MCF 10A (cell line): Measurements from ENCODE around the gene CSRP1. TPM values are rescaled to one million over a fixed set of nuclear protein-coding genes. Genes with fewer than 3 reads are reported as not detected.

Source experiments
- BruUV-seq: library from RNA; stranded (reverse); fragments of 400-500 nt; replicated peaks from 2 replicates; lab custom pipeline; 2021; lab: Mats Ljungman, UMichigan
- CTCF ChIA-PET: fragments of 300-600 bp; sonication (Branson Sonifier 250); formaldehyde crosslinking; extraction: SDS; loops from one replicate; lab custom pipeline; 2021; ENCODE audit warnings: antibody characterized with exemption, inconsistent platforms; lab: Yijun Ruan, JAX
- POLR2A ChIA-PET: fragments of 300-600, 350-650 bp; sonication (Branson Sonifier 250); formaldehyde crosslinking; extraction: SDS; loops from one replicate; lab custom pipeline; 2020; ENCODE audit warnings: antibody characterized with exemption, inconsistent platforms; lab: Yijun Ruan, JAX
- DNase-seq: peaks from one replicate; pipeline ENCODE4 v3.0.0-alpha.2; 2018; ENCODE audit not compliant: unreplicated experiment
- H3K27ac Mint-ChIP-seq: one replicate; pipeline ENCODE4 v1.8.0; 2022; ENCODE audit warnings: mild to moderate bottlenecking, low read depth, mixed read lengths; ENCODE audit not compliant: unreplicated experiment
- H3K27me3 Mint-ChIP-seq: one replicate; pipeline ENCODE4 v1.8.0; 2022; ENCODE audit warnings: mixed read lengths; ENCODE audit not compliant: insufficient read depth, unreplicated experiment
- H3K36me3 Mint-ChIP-seq: one replicate; pipeline ENCODE4 v1.8.0; 2022; ENCODE audit warnings: mild to moderate bottlenecking, moderate library complexity, mixed read lengths; ENCODE audit not compliant: insufficient read depth, unreplicated experiment
- H3K4me1 Mint-ChIP-seq: one replicate; pipeline ENCODE4 v1.8.0; 2022; ENCODE audit warnings: mixed read lengths; ENCODE audit not compliant: insufficient read depth, unreplicated experiment
- H3K4me3 Mint-ChIP-seq: one replicate; pipeline ENCODE4 v1.8.0; 2022; ENCODE audit warnings: mild to moderate bottlenecking, moderate library complexity, mixed read lengths; ENCODE audit not compliant: unreplicated experiment
- H3K9me3 Mint-ChIP-seq: one replicate; pipeline ENCODE4 v1.8.0; 2022; ENCODE audit warnings: mixed read lengths; ENCODE audit not compliant: unreplicated experiment
- CTCF ChIP-seq: fragments of 200-600 bp; IDR thresholded peaks from one replicate; pipeline ENCODE4 v1.8.0; 2022; ENCODE audit warnings: antibody characterized with exemption, mild to moderate bottlenecking; ENCODE audit not compliant: unreplicated experiment
- intact Hi-C: fragments of 100-400 bp; cut with micrococcal nuclease; formaldehyde crosslinking; loops from 2 replicates; pipeline ENCODE4 v1.14.1; 2022
- total RNA-seq: library from RNA; stranded (reverse); gene quantifications from 2 replicates; pipeline ENCODE4 v1.2.3, GENCODE V29; 2022

CSRP1 gene
- total RNA-seq, 1 experiment from 2014 or later: 358 TPM

DNA sequence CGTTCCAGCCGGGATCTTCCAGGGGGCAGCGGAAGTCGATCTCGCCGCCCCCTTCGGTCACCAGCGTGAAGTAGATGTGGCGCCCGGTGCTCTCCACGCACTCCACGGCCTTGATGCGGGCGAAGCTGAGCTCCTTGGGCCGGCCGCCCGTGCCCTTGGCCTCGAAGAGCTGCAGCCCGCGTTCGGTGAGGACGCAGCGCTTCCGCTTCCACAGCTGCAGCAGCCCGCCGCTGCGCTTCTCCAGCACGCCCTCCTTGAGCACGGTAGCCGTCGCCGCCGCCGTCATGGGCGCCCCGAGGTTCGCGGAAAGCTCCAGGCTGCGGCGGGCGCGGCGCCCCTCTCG is 38.5 kb downstream of the CSRP1 start:
- H3K9me3 Mint-ChIP-seq: no peaks in the 10 kb centered on the region
- peak; percentile 53 for DNase-seq
- peak overlapping the region; percentile 97 for H3K4me3 Mint-ChIP-seq
- BruUV-seq: TSS peak; percentile 30
- TF ChIP-seq CTCF: no peak
- intact Hi-C loops: loop anchor here (2.0 kb wide), 1 partner anchor 60 kb away; no protein-coding TSS in a partner anchor
- peaks cover 58% of the 10 kb centered on the region for H3K4me1 Mint-ChIP-seq
- peaks cover 57% of the 10 kb centered on the region for H3K36me3 Mint-ChIP-seq
- peak overlapping the region; percentile 90 for H3K27ac Mint-ChIP-seq
- no peaks in the 10 kb centered on the region for H3K27me3 Mint-ChIP-seq
- CTCF ChIA-PET: interaction anchor here (0.8 to 70.3 kb wide), 7 partner anchors 8 to 240 kb away, joined by 3 to 3816 read pairs (median 4); partner anchors contain the start of gene CSRP1
- POLR2A ChIA-PET: interaction anchor here (0.6 to 43.8 kb wide), 19 partner anchors 6 to 1393 kb away, joined by 3 to 1388 read pairs (median 7); partner anchors contain the start of genes CSRP1 and PHLDA3

DNA sequence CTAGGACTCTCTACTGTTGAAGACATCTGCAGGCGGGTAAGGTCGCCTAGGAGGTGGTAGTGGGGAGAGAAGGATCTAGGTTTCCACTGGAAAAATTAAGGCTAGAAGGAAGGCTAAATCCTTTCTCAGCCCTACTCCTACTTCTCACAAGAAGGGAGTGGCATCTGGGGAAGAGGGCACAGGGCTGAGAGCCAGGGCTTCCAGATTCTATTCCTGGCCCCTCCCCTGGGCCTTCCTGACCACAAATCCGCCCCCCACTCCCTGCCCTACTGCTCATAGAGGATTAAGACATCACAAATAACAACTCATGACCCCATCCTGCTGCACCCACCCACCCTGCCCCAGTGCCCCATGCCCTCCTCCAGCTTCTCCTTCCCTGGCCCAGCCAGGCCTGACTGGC is 40.4 kb downstream of the CSRP1 start:
- BruUV-seq: no TSS peak
- no peak for TF ChIP-seq CTCF
- Mint-ChIP-seq H3K27ac (peak overlapping the region; percentile 90), H3K9me3 (no peaks in the 10 kb centered on the region), H3K4me1 (peaks cover 59% of the 10 kb centered on the region), H3K4me3 (peak overlapping the region; percentile 97), H3K27me3 (no peaks in the 10 kb centered on the region), H3K36me3 (peaks cover 75% of the 10 kb centered on the region)
- intact Hi-C loops: loop anchor here (1.0 kb wide), 1 partner anchor 18 kb away; no protein-coding TSS in a partner anchor
- POLR2A ChIA-PET: interaction anchor here (0.8 to 43.8 kb wide), 9 partner anchors 8 to 300 kb away, joined by 3 to 1388 read pairs (median 6); partner anchors contain the start of genes CSRP1 and PHLDA3
- DNase-seq: peak; percentile 91
- CTCF ChIA-PET: interaction anchor here (0.7 to 70.3 kb wide), 8 partner anchors 11 to 188 kb away, joined by 3 to 3816 read pairs (median 4); partner anchors contain the start of gene CSRP1

DNA sequence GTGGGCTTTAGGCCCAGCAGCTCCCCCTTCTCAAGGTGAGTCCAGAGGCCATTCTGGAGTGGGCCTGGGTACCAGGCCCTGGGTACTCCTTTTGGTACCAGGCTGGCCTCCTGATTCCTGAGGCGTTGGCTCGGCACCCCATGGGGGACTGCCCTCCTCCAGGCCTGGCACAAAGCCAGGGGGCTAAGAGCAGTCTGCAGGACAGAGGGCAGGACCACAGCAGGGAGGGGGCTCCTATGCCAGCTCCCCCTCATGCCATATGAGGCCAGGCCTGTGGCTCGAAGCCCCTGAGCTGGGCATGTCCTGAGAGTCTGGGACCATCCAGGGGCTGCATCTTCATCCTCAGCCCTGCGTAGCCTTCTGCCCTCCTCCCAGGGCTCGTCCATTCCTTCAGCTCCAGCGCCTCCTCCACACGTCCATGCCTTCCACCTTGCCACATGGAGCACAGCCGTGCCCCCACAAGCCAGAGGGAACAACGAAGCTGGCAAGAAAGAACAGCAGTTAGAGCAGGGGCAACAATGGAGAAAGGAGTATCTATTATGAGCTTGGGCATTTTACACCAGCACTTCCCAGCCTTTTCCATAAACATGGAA is 41.1 kb downstream of the CSRP1 start:
- peak overlapping the region; percentile 90 for H3K27ac Mint-ChIP-seq
- peak overlapping the region; percentile 97 for H3K4me3 Mint-ChIP-seq
- intact Hi-C loops: loop anchor here (1.0 kb wide), 1 partner anchor 17 kb away; no protein-coding TSS in a partner anchor
- no peaks in the 10 kb centered on the region for H3K9me3 Mint-ChIP-seq
- DNase-seq: no peak
- peaks cover 61% of the 10 kb centered on the region for H3K4me1 Mint-ChIP-seq
- ChIA-PET CTCF (interaction anchor here (0.7 to 70.3 kb wide), 4 partner anchors 17 to 77 kb away, joined by 4 to 3816 read pairs (median 202); partner anchors contain the start of gene CSRP1), POLR2A (interaction anchor here (0.8 to 43.8 kb wide), 7 partner anchors 9 to 205 kb away, joined by 3 to 1388 read pairs (median 14); partner anchors contain the start of genes CSRP1 and PHLDA3)
- BruUV-seq: TSS peak; percentile 2
- H3K27me3 Mint-ChIP-seq: no peaks in the 10 kb centered on the region
- no peak for TF ChIP-seq CTCF
- peaks cover 82% of the 10 kb centered on the region for H3K36me3 Mint-ChIP-seq

- H3K27ac Mint-ChIP-seq: peak overlapping the region; percentile 93
- ChIA-PET POLR2A (interaction anchor here (0.7 to 43.8 kb wide), 13 partner anchors 11 to 196 kb away, joined by 3 to 1388 read pairs (median 9); partner anchors contain the start of genes CSRP1 and PHLDA3), CTCF (interaction anchor here (0.6 to 70.3 kb wide), 5 partner anchors 10 to 263 kb away, joined by 4 to 3816 read pairs (median 153); partner anchors contain the start of gene CSRP1)
- TF ChIP-seq CTCF: peak; percentile 37
- no peaks in the 10 kb centered on the region for H3K9me3 Mint-ChIP-seq
- BruUV-seq: no TSS peak
- peak overlapping the region; percentile 97 for H3K4me3 Mint-ChIP-seq
- DNase-seq: peak; percentile 74
- H3K27me3 Mint-ChIP-seq: no peaks in the 10 kb centered on the region
- H3K4me1 Mint-ChIP-seq: peaks cover 65% of the 10 kb centered on the region
- peaks cover 71% of the 10 kb centered on the region for H3K36me3 Mint-ChIP-seq
- intact Hi-C loops: loop anchor here (2.0 kb wide), 2 partner anchors 26 to 28 kb away; no protein-coding TSS in a partner anchor
Measured at GRCh38 chr1:201463071-201463552, 43.8 kb downstream of the CSRP1 start.
